HL-60 (cell line): ENCODE results near the gene ZMYM1.

Source experiments
- GABPA ChIP-seq: IDR thresholded peaks from 2 replicates; pipeline ENCODE4 v1.6.1; 2012; ENCODE audit warnings: low read depth
- POLR2AphosphoS5 ChIP-seq: IDR thresholded peaks from 2 replicates; pipeline ENCODE4 v1.6.1; 2012; ENCODE audit warnings: low read depth
- SPI1 ChIP-seq: IDR thresholded peaks from 2 replicates; pipeline ENCODE4 v1.6.1; 2012; ENCODE audit warnings: low read depth, mild to moderate bottlenecking, borderline replicate concordance
- TF ChIP-seq, protein P1 (sequence below): IDR thresholded peaks from one replicate; pipeline ENCODE4 v1.5.1; 2011; ENCODE audit warnings: low read length, control low read depth, inconsistent platforms; ENCODE audit not compliant: insufficient read depth
- TF ChIP-seq, protein P2 (sequence below): IDR thresholded peaks from 2 replicates; pipeline ENCODE4 v1.6.1; 2012; ENCODE audit warnings: low read depth; ENCODE audit not compliant: insufficient replicate concordance

DNA sequence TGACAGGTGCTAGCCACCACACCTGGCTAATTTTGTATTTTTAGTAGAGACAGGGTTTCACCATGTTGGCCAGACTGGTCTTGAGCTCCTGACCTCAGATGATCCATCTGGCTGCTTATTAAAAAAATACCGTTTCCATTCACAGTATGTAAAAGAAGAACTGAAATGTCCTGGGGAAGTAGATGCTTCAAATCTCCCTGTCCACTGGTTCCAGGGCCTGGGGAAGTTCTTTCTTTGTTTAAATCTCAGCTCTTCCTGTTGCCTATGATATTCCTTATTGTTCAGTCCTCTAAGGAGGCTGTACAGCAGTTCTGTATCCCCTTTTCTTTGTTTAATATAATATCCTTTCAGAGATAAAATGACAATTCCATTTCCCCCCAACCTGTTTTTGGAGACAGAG lies 47.4 kb downstream of the ZMYM1 start:
- TF ChIP-seq, protein P1, sequence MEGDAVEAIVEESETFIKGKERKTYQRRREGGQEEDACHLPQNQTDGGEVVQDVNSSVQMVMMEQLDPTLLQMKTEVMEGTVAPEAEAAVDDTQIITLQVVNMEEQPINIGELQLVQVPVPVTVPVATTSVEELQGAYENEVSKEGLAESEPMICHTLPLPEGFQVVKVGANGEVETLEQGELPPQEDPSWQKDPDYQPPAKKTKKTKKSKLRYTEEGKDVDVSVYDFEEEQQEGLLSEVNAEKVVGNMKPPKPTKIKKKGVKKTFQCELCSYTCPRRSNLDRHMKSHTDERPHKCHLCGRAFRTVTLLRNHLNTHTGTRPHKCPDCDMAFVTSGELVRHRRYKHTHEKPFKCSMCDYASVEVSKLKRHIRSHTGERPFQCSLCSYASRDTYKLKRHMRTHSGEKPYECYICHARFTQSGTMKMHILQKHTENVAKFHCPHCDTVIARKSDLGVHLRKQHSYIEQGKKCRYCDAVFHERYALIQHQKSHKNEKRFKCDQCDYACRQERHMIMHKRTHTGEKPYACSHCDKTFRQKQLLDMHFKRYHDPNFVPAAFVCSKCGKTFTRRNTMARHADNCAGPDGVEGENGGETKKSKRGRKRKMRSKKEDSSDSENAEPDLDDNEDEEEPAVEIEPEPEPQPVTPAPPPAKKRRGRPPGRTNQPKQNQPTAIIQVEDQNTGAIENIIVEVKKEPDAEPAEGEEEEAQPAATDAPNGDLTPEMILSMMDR: no peak
- TF ChIP-seq POLR2AphosphoS5 (no peak), GABPA (no peak), SPI1 (no peak)
- TF ChIP-seq, protein P2, sequence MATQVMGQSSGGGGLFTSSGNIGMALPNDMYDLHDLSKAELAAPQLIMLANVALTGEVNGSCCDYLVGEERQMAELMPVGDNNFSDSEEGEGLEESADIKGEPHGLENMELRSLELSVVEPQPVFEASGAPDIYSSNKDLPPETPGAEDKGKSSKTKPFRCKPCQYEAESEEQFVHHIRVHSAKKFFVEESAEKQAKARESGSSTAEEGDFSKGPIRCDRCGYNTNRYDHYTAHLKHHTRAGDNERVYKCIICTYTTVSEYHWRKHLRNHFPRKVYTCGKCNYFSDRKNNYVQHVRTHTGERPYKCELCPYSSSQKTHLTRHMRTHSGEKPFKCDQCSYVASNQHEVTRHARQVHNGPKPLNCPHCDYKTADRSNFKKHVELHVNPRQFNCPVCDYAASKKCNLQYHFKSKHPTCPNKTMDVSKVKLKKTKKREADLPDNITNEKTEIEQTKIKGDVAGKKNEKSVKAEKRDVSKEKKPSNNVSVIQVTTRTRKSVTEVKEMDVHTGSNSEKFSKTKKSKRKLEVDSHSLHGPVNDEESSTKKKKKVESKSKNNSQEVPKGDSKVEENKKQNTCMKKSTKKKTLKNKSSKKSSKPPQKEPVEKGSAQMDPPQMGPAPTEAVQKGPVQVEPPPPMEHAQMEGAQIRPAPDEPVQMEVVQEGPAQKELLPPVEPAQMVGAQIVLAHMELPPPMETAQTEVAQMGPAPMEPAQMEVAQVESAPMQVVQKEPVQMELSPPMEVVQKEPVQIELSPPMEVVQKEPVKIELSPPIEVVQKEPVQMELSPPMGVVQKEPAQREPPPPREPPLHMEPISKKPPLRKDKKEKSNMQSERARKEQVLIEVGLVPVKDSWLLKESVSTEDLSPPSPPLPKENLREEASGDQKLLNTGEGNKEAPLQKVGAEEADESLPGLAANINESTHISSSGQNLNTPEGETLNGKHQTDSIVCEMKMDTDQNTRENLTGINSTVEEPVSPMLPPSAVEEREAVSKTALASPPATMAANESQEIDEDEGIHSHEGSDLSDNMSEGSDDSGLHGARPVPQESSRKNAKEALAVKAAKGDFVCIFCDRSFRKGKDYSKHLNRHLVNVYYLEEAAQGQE: no peak
